ENCODE measurements around the gene LGALS3. TPM values are rescaled to one million over a fixed set of nuclear protein-coding genes. Genes with fewer than 3 reads are reported as not detected.

LGALS3 gene
- total RNA-seq, 1 experiment from 2014 or later: 317 TPM

- Histone ChIP-seq H3F3A (ENCODE audit: low read length, unreplicated experiment) (no peaks in the 10 kb centered on the region), H4K20me1 (ENCODE audit: low read length) (peaks cover 64% of the 10 kb centered on the region), H3K79me2 (ENCODE audit: low read length) (peaks cover 66% of the 10 kb centered on the region), H3K4me2 (ENCODE audit: low read length) (no peak overlapping the region), H3K4me1 (ENCODE audit: insufficient read depth, low read length) (peaks cover 10% of the 10 kb centered on the region), H3K36me3 (ENCODE audit: low read depth, low read length) (peaks cover 67% of the 10 kb centered on the region), H3K9ac (ENCODE audit: low read length) (no peak overlapping the region), H2AFZ (ENCODE audit: low read length) (no peak overlapping the region), H3K4me3 (ENCODE audit: low read length) (no peak overlapping the region), H3K27me3 (ENCODE audit: low read length) (no peaks in the 10 kb centered on the region), H3K27ac (ENCODE audit: low read length) (no peak overlapping the region), H3K9me2 (replicated peaks; ENCODE audit: low read length) (no peaks in the 10 kb centered on the region), H3K9me3 (ENCODE audit: low read length) (no peaks in the 10 kb centered on the region)
- intact Hi-C loops (cut with micrococcal nuclease): no loop called here
- CTCF ChIA-PET: no interaction called here
- ATAC-seq (no peak), DNase-seq (no peak)
- no peak for TF ChIP-seq EZH2phosphoT487 (IDR thresholded peaks at IDR 0.05; ENCODE audit: borderline replicate concordance, low read length)
- TF ChIP-seq EZH2 (IDR thresholded peaks at IDR 0.05; ENCODE audit: low read length, unreplicated experiment): no peak
- no peak for TF ChIP-seq CTCF (conservative IDR thresholded peaks at IDR 0.05; ENCODE audit: low read depth, low read length)
- POLR2A ChIA-PET (ENCODE audit: unreplicated experiment): interaction anchor here (0.6 kb wide), 1 partner anchor 42 kb away, joined by 3 read pairs; no protein-coding TSS in a partner anchor
- no TSS peak for BruUV-seq (replicated peaks)
These were observed 7.2 kb downstream of the LGALS3 start for GRCh38 chr14:55136241-55136640.

GRCh38 chr14:55136885-55137786 lies 8.1 kb downstream of the LGALS3 start:
- intact Hi-C loops (cut with micrococcal nuclease): no loop called here
- peaks cover 76% of the 10 kb centered on the region for H3K36me3 ChIP-seq (ENCODE audit: low read depth, low read length)
- H3K9me3 ChIP-seq (ENCODE audit: low read length): no peaks in the 10 kb centered on the region
- TF ChIP-seq CTCF (conservative IDR thresholded peaks at IDR 0.05; ENCODE audit: low read depth, low read length) (no peak), EZH2phosphoT487 (IDR thresholded peaks at IDR 0.05; ENCODE audit: borderline replicate concordance, low read length) (no peak), EZH2 (IDR thresholded peaks at IDR 0.05; ENCODE audit: low read length, unreplicated experiment) (no peak)
- ATAC-seq (no peak), DNase-seq (no peak)
- peaks cover 1% of the 10 kb centered on the region; the same call in 1 of the 2 replicates for H3K4me1 ChIP-seq (ENCODE audit: insufficient read depth, low read length)
- H3F3A ChIP-seq (ENCODE audit: low read length, unreplicated experiment): no peaks in the 10 kb centered on the region
- H3K4me3 ChIP-seq (ENCODE audit: low read length): no peak overlapping the region
- H3K27me3 ChIP-seq (ENCODE audit: low read length): no peaks in the 10 kb centered on the region
- no peak overlapping the region for H3K9ac ChIP-seq (ENCODE audit: low read length)
- no peak overlapping the region for H3K27ac ChIP-seq (ENCODE audit: low read length)
- H4K20me1 ChIP-seq (ENCODE audit: low read length): peaks cover 55% of the 10 kb centered on the region
- H3K79me2 ChIP-seq (ENCODE audit: low read length): peaks cover 57% of the 10 kb centered on the region
- H3K4me2 ChIP-seq (ENCODE audit: low read length): no peak overlapping the region
- no peaks in the 10 kb centered on the region for H3K9me2 ChIP-seq (replicated peaks; ENCODE audit: low read length)
- CTCF ChIA-PET: no interaction called here
- POLR2A ChIA-PET (ENCODE audit: unreplicated experiment): interaction anchor here (0.6 kb wide), 1 partner anchor 43 kb away, joined by 3 read pairs; no protein-coding TSS in a partner anchor
- no TSS peak for BruUV-seq (replicated peaks)
- no peak overlapping the region for H2AFZ ChIP-seq (ENCODE audit: low read length)

DNA sequence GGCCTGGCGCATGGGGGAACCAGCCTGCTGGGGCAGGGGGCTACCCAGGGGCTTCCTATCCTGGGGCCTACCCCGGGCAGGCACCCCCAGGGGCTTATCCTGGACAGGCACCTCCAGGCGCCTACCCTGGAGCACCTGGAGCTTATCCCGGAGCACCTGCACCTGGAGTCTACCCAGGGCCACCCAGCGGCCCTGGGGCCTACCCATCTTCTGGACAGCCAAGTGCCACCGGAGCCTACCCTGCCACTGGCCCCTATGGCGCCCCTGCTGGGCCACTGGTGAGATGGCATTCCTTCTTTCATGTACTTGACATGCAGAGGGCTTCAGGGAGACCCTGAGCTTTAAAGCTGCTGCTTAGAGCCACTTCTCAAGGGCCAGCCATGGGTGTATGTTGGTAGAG lies 9.0 kb downstream of the LGALS3 start:
- no peaks in the 10 kb centered on the region for H3K9me2 ChIP-seq (replicated peaks; ENCODE audit: low read length)
- no peak overlapping the region for H3K4me2 ChIP-seq (ENCODE audit: low read length)
- no TSS peak for BruUV-seq (replicated peaks)
- ChIA-PET POLR2A (ENCODE audit: unreplicated experiment) (no interaction called here), CTCF (no interaction called here)
- DNase-seq: peak; percentile 34
- peaks cover 79% of the 10 kb centered on the region for H3K36me3 ChIP-seq (ENCODE audit: low read depth, low read length)
- H3K79me2 ChIP-seq (ENCODE audit: low read length): peaks cover 47% of the 10 kb centered on the region
- H3K4me3 ChIP-seq (ENCODE audit: low read length): no peak overlapping the region
- H2AFZ ChIP-seq (ENCODE audit: low read length): no peak overlapping the region
- H3K27me3 ChIP-seq (ENCODE audit: low read length): no peaks in the 10 kb centered on the region
- TF ChIP-seq EZH2 (IDR thresholded peaks at IDR 0.05; ENCODE audit: low read length, unreplicated experiment) (no peak), CTCF (conservative IDR thresholded peaks at IDR 0.05; ENCODE audit: low read depth, low read length) (peak; percentile 68), EZH2phosphoT487 (IDR thresholded peaks at IDR 0.05; ENCODE audit: borderline replicate concordance, low read length) (no peak)
- intact Hi-C loops (cut with micrococcal nuclease): no loop called here
- H3K4me1 ChIP-seq (ENCODE audit: insufficient read depth, low read length): no peaks in the 10 kb centered on the region
- H3K27ac ChIP-seq (ENCODE audit: low read length): no peak overlapping the region
- no peak overlapping the region for H3K9ac ChIP-seq (ENCODE audit: low read length)
- no peak for ATAC-seq
- no peaks in the 10 kb centered on the region for H3K9me3 ChIP-seq (ENCODE audit: low read length)
- peaks cover 5% of the 10 kb centered on the region for H3F3A ChIP-seq (ENCODE audit: low read length, unreplicated experiment)
- H4K20me1 ChIP-seq (ENCODE audit: low read length): peaks cover 46% of the 10 kb centered on the region

Measured in PC-3 (cell line).